HG03469 (cell line): ENCODE results near the gene CRYBG1.
A peak's percentile ranks its signal among the peaks of the same experiment; 100 is the strongest.
"Not testable (repeated sequence)": the region's sequence is repeated elsewhere in the genome, so short reads cannot be mapped to it uniquely, and the experiment has no call there.

Source experiments
- ATAC-seq: cut with Tn5 transposase; IDR thresholded peaks from one replicate; pipeline ENCODE4 v1.9.1; 2021; ENCODE audit warnings: mild to moderate bottlenecking, moderate library complexity, moderate number of reproducible peaks; ENCODE audit not compliant: unreplicated experiment

CRYBG1 gene

GRCh38 chr6:106574741-106575458 lies 214.4 kb downstream of the CRYBG1 start:
- no peak for ATAC-seq

- no peak for ATAC-seq
These were observed 218.8 kb downstream of the CRYBG1 start for GRCh38 chr6:106579281-106579680.

DNA sequence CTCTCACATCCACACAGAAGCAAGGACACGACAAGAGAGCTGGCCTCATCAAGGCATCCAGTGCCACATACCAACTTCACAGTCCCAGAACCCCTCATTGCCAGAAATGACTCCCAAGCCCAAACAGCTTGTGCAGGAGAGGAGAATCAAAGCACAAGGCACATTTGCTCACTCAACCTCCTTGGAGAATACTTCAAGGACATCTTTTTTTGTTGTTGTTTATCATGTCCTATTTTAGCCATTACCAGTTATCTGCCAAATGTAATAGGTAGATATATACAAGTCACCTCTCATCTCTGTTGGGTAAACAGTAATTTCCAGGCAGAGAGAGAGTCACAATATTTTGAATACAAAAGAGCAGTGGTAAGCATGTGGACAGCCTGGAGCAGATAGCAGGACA lies 221.0 kb downstream of the CRYBG1 start:
- no peak for ATAC-seq

- no peak for ATAC-seq
These were observed 226.4 kb downstream of the CRYBG1 start for GRCh38 chr6:106586815-106587415.

GRCh38 chr6:106588937-106589336 lies 228.4 kb downstream of the CRYBG1 start:
- not testable (repeated sequence) for ATAC-seq

- ATAC-seq, result no peak
These were observed 230.8 kb downstream of the CRYBG1 start for GRCh38 chr6:106591111-106591825.

- ATAC-seq, result no peak
These were observed 238.9 kb downstream of the CRYBG1 start for GRCh38 chr6:106599440-106599839.

DNA sequence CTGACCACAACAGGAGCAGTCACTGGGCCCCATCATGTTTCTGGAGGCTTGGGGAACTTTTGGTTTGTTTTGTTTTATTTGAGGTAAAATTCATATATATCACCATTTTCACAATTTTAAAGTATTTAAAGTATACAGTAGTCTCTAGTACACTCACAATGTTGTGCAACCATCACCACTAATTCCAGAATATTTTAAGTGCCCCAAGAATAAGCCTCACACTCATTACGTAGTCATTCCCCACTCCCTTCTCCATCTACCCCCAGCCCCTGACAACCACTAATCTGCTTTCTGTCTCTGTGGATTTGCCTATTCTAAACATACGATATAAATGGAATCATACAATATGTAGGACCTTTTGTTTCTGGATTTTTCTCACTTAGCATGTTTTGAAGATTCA lies 239.8 kb downstream of the CRYBG1 start:
- no peak for ATAC-seq

- no peak for ATAC-seq
These were observed 247.7 kb downstream of the CRYBG1 start for GRCh38 chr6:106608080-106608668.

DNA sequence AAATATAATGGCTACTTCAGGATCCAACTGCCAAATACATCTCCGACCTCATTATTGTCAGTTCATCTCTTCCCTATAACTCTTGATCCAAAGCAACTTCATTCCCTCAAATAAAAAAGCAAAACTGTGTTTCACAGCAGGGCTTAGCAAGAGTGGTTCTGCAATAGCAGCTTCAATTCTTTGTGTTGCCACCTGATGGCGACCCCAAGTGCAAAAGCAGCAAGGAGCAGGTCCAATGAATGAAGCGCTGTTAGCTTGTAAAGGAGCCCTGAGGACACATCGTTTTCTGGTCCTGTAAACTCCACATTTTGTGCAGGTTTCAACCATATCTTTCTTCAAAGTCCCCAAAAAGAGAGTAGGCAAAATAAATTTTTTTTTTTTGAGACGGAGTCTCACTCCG lies 249.2 kb downstream of the CRYBG1 start:
- ATAC-seq, result no peak

GRCh38 chr6:106611030-106611429 lies 250.5 kb downstream of the CRYBG1 start:
- ATAC-seq, result no peak

- no peak for ATAC-seq
These were observed 252.3 kb downstream of the CRYBG1 start for GRCh38 chr6:106612671-106613416.

DNA sequence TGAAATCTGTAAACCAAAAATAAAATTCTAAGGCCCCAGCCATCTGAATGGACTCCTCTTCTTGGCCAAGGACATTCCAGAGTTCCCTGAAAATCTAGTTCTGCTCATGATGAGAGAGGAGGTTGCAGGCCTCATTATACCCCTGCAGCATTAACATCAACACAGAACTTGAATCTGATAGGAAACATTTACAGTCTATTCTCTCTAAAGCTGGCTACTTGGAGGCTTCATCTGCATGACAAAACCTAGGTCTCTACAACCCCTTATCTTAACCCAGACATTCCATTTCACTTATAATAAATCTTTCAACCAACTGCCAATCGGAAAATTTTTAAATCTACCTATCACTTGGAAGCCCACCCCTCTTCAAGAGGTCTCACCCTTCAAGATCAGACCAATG lies 253.1 kb downstream of the CRYBG1 start:
- ATAC-seq, result no peak

GRCh38 chr6:106614166-106614565 lies 253.6 kb downstream of the CRYBG1 start:
- ATAC-seq, result no peak

GRCh38 chr6:106614592-106615257 lies 254.2 kb downstream of the CRYBG1 start:
- ATAC-seq, result no peak

DNA sequence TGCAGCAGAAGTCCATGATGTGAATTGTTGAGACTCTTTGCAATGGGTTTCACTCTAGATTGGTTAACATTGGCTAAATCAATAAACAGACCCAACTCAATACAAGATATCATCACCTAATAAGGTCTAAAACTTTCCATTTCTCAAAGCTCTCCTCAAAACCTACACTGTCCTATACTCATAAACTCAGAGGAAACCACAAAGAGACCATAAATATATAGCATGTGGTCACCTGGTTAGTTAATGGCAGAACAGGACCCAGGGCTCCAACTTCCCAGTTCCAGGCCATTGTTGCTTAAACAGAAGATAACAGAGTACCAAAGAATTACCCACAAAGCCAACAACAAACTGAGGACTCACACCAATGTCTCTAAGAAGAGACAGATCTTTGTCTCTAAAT lies 256.8 kb downstream of the CRYBG1 start:
- peak; percentile 55 for ATAC-seq

- ATAC-seq, result no peak
These were observed 257.3 kb downstream of the CRYBG1 start for GRCh38 chr6:106617857-106618256.

GRCh38 chr6:106618324-106618723 lies 257.8 kb downstream of the CRYBG1 start:
- ATAC-seq, result no peak

GRCh38 chr6:106619223-106619622 lies 258.7 kb downstream of the CRYBG1 start:
- ATAC-seq, result no peak

GRCh38 chr6:106620931-106621672 lies 260.6 kb downstream of the CRYBG1 start:
- ATAC-seq, result no peak
